ENCODE data around the gene EXOC6.
"Not testable (repeated sequence)": the region's sequence is repeated elsewhere in the genome, so short reads cannot be mapped to it uniquely, and the experiment has no call there.

The EXOC6 gene

DNA sequence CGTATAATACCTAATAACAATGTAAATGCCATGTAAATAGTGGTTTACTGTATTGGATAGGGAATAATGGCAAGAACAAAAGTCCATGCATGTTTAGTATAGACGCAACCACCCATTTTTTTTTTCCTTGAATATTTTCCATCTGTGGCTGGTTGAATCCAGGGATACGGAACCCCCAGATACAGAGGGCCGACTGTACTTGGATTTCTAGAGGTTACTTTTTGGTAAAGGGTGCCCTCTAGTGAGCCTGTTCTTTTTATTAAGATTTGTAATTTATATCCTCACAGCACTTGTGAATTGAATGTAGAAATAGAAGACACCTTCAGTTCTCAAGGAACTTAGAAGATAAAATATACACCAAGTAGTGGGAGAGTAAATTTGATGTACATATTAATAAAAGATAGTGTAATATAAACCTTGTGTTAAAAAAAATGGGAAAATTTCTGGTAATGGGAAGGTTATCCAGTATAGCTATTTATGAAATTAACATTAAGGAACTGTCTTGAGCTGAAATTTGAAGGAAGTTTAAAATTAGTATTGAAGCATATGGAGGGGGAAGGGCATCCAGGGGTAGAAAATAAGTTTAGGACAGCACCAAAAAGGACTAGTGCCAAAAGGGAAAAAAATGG, 32.0 kb downstream of the EXOC6 start:
- TF ChIP-seq ZNF274 (IDR thresholded peaks at IDR 0.05; ENCODE audit: low read depth, low read length) = no peak
- no peak overlapping the region for H3K4me3 ChIP-seq (ENCODE audit: low read length)

DNA sequence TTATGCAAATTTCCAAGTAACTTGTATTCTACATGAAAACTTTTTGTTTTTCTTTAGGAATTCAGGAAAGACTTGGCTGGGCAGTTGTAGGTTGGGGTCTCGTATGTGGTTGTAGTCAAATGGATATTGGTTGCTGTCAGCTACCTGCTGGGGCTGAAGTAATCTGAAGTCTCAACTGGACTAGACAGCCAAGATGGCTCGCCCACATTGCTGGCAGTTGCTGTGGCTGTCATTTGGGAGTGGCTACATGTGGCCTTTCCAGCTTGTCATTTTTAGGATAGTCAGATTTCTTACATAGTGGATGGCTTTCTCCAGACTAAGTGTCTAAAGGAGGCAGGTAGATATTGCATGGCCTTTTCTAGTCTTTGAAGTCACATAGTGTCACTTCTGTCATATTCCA, 32.6 kb downstream of the EXOC6 start:
- TF ChIP-seq ZNF274 (IDR thresholded peaks at IDR 0.05; ENCODE audit: low read depth, low read length) = no peak

DNA sequence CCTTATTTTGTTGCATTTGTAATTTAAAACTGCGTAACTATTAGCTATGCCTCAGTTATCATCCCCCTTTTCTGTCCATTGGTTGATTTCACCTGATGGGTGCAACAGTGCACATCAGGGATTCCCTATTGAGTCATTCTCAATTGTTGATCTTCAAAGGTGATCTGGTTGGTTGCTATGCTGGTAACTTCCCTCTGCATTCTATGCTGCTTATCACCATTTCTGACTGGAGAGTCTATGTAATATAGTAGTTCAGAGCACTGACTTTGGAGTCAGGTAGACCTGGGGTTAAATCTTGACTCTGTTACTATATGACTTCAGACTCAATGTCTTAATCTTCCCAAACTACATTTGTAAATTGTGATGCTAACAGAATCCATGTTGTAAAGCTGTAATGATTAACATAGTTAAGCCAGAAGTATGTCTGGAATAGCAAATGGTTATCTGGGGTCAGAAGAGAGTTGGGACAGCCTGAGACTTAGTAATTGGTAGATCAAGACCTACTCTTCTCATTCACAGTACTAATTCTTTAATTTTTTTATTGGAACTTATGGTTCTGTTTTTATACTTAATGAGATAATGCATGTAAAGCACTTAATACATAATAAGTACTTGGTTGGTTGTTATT, 38.1 kb downstream of the EXOC6 start:
- no peak overlapping the region for H3K4me3 ChIP-seq (ENCODE audit: low read length)
- no peak for TF ChIP-seq ZNF274 (IDR thresholded peaks at IDR 0.05; ENCODE audit: low read depth, low read length)

More for the DNA sequence above, 32.6 kb downstream of the EXOC6 start:
- H3K4me3 ChIP-seq (ENCODE audit: low read length) = no peak overlapping the region

DNA sequence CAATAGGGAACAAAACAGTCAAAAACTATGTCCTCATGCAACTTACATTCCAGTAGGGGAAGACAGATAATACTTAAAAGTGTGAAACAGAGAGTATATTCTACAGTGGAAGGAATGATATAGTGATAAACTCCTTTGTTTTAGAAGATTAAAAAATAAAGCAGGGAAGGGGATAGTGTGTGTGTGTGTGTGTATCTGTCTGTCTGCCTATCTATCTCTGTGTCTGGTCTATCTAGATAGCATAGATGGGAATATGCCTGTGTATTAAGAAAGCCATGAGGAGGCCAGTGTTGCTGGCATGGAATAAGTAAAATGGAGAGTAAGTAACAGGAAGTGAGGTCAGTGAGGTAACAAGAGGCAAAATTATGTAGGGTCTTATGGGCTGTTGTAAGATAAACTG, 42.2 kb downstream of the EXOC6 start:
- TF ChIP-seq ZNF274 (IDR thresholded peaks at IDR 0.05; ENCODE audit: low read depth, low read length) = no peak

DNA sequence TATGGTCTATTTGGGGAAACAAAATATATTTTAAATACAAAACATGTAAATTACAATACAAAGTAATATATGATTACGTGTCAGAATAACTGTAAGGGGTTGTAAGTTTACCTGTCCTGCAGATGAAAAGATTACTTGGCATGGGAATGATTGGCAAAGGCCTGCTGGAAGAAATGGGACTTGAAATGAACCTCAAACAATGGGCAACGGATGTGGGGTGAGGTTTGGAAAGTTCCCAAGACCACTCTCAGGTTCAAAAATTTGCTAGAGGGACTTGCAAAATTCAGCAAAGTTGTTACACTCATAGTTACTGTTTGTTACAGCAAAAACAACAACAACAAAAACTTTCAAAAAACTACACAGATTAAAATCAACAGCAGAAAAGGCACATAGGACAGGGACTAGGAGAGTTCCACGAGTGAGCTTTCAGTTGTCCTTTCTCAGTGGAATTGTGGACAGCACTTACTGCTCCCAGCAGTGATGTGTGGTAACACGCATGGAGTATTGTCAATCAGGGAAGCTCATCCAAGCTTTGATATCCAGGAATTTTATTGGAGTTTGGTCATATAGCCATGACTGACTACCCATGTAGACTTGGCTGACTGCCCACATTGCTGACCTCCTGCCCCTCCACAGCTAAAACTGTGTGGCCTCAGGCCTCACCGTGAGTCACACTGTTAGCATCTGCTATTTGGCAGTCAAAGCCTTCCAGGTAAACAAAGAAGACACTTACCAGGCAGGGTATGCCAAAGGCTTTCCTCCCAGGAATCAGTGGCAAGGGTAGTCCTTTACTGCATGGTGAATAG, 43.8 kb downstream of the EXOC6 start:
- H3K4me3 ChIP-seq (ENCODE audit: low read length) = no peak overlapping the region
- no peak for TF ChIP-seq ZNF274 (IDR thresholded peaks at IDR 0.05; ENCODE audit: low read depth, low read length)

More for the DNA sequence above, 42.2 kb downstream of the EXOC6 start:
- no peak overlapping the region for H3K4me3 ChIP-seq (ENCODE audit: low read length)

DNA sequence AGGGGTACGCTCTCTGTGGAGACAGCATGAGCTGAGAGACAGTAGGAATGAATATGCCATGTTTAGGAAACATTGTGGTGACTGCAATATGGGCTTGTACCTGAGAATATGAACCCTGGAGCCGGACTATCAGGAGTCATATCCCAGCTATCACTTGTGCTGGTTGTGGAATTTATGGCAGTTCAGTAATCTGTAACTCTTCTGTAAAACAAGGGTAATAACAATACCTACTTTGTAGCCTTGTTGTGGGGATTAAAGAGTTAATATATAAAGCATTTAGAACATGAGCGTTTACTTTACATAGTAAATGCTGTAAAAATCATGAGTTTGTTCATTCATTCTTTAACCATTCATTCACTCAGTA, 44.4 kb downstream of the EXOC6 start:
- H3K4me3 ChIP-seq (ENCODE audit: low read length) = no peak overlapping the region
- no peak for TF ChIP-seq ZNF274 (IDR thresholded peaks at IDR 0.05; ENCODE audit: low read depth, low read length)

DNA sequence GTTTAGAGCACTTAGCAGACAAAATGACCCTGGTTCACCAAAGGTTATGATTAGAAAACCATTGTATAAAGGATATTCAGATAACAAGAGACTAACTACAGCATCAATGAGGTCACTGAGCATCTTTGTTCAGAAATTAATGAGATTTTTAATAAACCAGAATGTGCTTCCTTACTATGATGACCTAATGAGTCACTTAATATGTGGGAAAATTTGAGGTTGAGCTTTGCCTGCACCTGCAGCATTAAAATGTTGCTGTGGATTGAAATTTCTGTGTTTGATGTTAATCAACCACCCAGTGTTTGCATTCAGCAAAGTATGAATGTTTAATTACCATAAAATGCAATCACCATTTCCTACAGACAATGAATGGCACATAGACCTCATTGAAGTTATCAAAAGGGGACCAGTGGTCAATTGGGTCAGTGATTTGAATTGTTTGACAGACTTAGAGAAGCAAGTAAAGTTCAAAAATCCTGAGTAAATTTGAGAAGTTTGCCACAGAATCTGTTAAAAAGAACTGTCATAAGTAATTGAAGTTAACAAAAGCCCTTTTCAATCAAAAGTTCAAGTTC, 45.8 kb downstream of the EXOC6 start:
- H3K4me3 ChIP-seq (ENCODE audit: low read length) = no peak overlapping the region
- TF ChIP-seq ZNF274 (IDR thresholded peaks at IDR 0.05; ENCODE audit: low read depth, low read length) = no peak

DNA sequence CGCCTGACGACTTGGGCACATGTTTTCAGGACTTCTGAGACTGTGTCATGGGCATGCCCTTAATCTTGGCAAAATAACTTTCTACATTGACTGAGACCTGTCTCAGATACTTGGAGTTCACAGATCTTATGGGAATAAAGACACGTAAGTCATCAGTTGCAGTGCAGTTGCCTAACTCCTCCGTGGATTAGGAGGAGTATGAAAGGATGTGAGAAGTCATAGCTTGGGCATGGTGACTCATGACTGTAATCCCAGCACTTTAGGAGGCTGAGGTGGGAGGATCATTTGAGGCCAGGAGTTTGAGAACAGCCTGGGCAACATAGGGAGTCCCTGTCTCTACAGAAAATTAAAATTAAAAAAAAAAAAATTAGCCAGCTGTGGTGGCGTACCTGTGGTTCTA, 49.6 kb downstream of the EXOC6 start:
- no peak for TF ChIP-seq ZNF274 (IDR thresholded peaks at IDR 0.05; ENCODE audit: low read depth, low read length)
- no peak overlapping the region for H3K4me3 ChIP-seq (ENCODE audit: low read length)

DNA sequence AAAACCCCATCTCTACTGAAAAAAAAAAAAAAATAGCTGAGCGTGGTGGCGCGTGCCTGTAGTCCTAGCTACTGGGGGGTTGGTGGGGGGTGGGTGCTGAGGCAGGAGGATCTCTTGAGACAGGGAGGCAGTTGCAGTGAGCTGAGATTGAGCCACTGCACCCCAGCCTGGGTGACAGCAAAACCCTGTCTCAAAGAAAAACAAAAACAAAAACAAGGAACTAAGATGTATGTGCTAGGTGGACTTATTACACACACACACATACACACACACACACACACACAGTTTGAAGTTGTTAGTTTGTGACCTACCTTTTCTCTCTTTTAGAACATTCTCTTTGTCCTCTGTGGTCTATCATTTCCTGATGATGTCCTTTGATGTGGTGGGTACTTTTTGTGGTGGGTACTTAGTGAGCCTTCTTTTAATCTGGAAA, 53.5 kb downstream of the EXOC6 start:
- no peak overlapping the region for H3K4me3 ChIP-seq (ENCODE audit: low read length)
- TF ChIP-seq ZNF274 (IDR thresholded peaks at IDR 0.05; ENCODE audit: low read depth, low read length) = no peak

DNA sequence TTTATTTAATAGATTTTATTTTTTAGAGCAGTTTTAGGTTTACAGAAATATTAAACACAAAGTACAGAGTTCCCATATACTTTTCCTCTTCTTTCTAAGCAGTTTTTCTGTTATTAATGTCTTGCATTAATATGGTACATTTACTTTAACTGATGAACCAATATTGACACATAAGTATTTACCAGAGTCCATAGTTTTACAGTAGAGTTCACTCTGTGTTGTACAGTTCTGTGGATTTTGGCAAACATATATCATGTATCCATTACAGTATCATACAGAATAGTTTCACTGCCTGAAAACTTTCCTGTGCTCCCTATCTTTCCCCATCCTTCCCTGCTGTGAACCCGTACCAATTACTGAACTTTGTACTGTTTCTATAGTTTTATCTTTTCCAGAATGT, 55.3 kb downstream of the EXOC6 start:
- H3K4me3 ChIP-seq (ENCODE audit: low read length) = no peak overlapping the region
- no peak for TF ChIP-seq ZNF274 (IDR thresholded peaks at IDR 0.05; ENCODE audit: low read depth, low read length)

DNA sequence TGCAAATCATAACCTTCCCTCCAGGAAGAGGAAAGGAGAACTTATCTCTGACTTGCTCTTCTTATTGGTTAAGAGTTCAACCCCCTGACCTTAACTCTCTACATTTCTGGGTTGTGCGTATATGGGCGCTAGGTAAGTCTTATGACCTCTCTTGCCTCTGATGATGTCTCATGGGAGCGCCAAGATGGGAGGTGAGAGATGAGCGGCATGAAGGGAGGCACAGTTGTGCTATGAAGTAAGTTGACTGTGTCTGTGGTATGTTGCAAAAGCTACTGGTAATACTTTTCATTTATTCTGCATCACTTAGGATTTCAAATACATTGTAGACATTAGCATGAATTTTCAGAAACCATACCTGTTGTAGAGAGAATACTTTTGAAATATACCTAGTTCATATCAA, 59.0 kb downstream of the EXOC6 start:
- no peak overlapping the region for H3K4me3 ChIP-seq (ENCODE audit: low read length)
- no peak for TF ChIP-seq ZNF274 (IDR thresholded peaks at IDR 0.05; ENCODE audit: low read depth, low read length)

DNA sequence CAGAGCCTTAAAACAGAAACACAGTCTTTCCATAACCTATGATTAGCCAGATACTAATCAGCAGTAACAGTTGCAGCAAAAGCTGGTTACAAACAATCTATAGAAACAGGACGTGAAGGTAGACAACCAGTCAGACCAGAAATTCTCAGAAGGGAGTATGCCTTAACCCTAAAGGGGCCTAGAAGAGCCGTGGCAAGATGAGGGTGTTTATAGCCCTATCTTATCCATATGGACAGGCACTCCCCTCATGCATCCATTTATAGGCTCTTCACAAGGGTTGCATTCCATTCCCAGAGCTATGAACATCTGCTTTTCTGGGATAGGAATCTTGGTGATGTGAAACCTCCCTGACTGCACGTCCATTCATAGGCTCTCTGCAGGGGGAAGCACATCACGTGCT, 64.3 kb downstream of the EXOC6 start:
- H3K4me3 ChIP-seq (ENCODE audit: low read length) = not testable (repeated sequence)

DNA sequence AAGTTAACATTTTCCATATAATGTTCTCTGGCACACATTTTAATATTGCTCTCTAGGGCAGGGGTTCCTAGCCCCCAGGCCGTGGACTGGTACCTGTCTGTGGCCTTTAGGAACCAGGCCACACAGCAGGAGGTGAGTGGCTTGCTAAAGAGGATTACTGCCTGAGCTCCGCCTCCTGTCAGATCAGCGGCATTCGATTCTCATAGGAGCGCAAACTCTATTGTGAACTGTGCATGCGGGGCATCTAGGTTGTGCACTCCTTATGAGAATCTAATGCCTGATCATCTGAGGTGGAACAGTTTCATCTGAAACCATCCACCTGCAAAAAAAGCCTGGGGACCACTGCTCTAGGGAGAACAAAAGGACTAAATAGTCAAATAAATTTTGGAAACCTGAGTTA, 65.7 kb downstream of the EXOC6 start:
- no peak overlapping the region for H3K4me3 ChIP-seq (ENCODE audit: low read length)
- no peak for TF ChIP-seq ZNF274 (IDR thresholded peaks at IDR 0.05; ENCODE audit: low read depth, low read length)

DNA sequence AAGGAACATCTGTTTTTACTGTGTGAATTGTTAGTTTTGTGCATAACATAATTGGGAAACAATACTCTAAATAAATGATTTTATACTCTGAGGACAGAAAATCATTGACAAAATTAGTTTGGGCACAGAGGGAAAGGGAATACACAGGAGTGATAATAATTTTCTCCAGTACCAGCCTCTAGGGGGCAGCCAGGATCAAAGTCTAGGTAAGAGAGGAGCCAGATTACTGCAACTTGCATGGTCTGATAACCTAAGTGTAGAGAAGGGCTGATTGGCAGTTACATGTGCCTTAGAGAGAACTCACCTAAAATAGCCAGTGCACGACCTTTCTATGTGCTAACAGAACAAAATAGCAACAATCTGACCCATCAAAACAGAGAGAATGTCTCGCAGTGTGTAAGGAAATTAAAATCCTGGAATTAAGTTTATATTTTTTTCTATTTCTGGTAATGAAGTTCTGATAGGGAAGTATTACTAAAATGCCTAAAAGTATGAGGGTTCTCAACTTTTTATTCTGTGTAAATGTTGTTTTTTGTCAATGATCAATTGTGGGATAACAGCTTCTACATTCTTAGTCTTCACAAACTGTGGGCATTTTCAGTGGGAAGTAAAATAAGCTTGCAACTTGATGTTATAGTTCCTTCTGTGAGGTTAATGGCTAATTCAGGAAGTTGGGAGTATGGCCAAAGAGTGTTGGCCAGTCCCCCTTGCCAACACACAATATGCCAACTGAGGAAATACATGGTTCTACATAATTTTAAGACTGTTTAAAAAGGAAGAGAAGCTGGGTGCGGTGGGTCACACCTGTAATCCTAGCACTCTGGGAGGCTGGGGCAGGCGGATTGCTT, 66.4 kb downstream of the EXOC6 start:
- no peak overlapping the region for H3K4me3 ChIP-seq (ENCODE audit: low read length)
- no peak for TF ChIP-seq ZNF274 (IDR thresholded peaks at IDR 0.05; ENCODE audit: low read depth, low read length)

Data from GM08714 (cell line).